Aorta (tissue), 5 donors: ENCODE measurements around the gene ARRDC5. TPM values are rescaled to one million over a fixed set of nuclear protein-coding genes. Genes with fewer than 3 reads are reported as not detected.

ENCODE experiments used
- ATAC-seq: fragments of 200-7000 bp; cut with Tn5 transposase; one replicate; pipeline ENCODE4 v1.9.1; 2022; ENCODE audit warnings: moderate library complexity; ENCODE audit not compliant: low FRiP score
- DNase-seq, 2 donors: peaks; one replicate each; pipeline ENCODE4 v3.0.0-alpha.2; 2020
- H3K27ac ChIP-seq, 2 donors: one replicate each; pipeline ENCODE4 v1.5.1; 2013; ENCODE audit warnings: low read length in 2 of 2, mild to moderate bottlenecking in 2 of 2, moderate library complexity in 2 of 2, control low read depth in 1 of 2, inconsistent platforms in 1 of 2, low read depth in 1 of 2
- H3K27me3 ChIP-seq, 2 donors: one replicate each; pipeline ENCODE4 v1.6.1; 2013; ENCODE audit warnings: control low read depth in 1 of 2, low read length in 1 of 2, mild to moderate bottlenecking in 1 of 2, moderate library complexity in 1 of 2; ENCODE audit not compliant: insufficient read depth in 2 of 2, control insufficient read depth in 1 of 2
- H3K36me3 ChIP-seq, 2 donors: one replicate each; pipeline ENCODE4 v1.6.1; 2013; ENCODE audit warnings: control low read depth in 1 of 2, low read length in 1 of 2, mild to moderate bottlenecking in 1 of 2; ENCODE audit not compliant: insufficient read depth in 2 of 2, control insufficient read depth in 1 of 2
- H3K4me1 ChIP-seq, 2 donors: one replicate each; pipeline ENCODE4 v1.6.1; 2013; ENCODE audit warnings: low read length in 2 of 2, control low read depth in 1 of 2, mild to moderate bottlenecking in 1 of 2, moderate library complexity in 1 of 2; ENCODE audit not compliant: insufficient read depth in 2 of 2, control insufficient read depth in 1 of 2
- H3K4me3 ChIP-seq, 2 donors: one replicate each; pipeline ENCODE4 v1.5.1; 2013; ENCODE audit warnings: low read length in 2 of 2, control low read depth in 1 of 2, mild to moderate bottlenecking in 1 of 2
- H3K9me3 ChIP-seq: one replicate; pipeline ENCODE4 v1.6.1; 2013; ENCODE audit warnings: mild to moderate bottlenecking, low read length; ENCODE audit not compliant: control insufficient read depth
- WGBS, 2 donors: extraction: QIAGEN DNeasy Blood & Tissue Kit; methylation state at CpG; one replicate each; pipeline ENCODE4 v1.1.7; 2013; 5-methylcytosine and 5-hydroxymethylcytosine counted together
- intact Hi-C, 2 donors: fragments of 100-400 bp; cut with DNase I; formaldehyde crosslinking; loops; one replicate each; pipeline versions ENCODE4 v1.14.2 to v1.15.0; 2022
- polyA plus RNA-seq, 2 donors: library from polyadenylated mRNA; stranded (reverse); fragments of 200-250 nt; gene quantifications; one replicate each; pipeline ENCODE4 v1.2.3, GENCODE V29; 2013
- total RNA-seq, 2 donors: library from RNA; stranded (reverse); fragmentation: NEBNext Ultra II Directional; extraction: Animal tissue kit (Norgen Biotek cat#: 25700); gene quantifications; one replicate each; pipeline ENCODE4 v1.2.1, GENCODE V29; 2021
- donor health status: healthy with polysubstance abuse.
- donor health status: Bipolar disorder and iron deficiency.
- donor health status: DM: no; HTN: no; CAD: no.
- donor health status: DM: no; HTN: no; CAD: no.
- donor health status: DM: yes; HTN: yes; CAD: no.

ARRDC5 gene
- total and polyA plus RNA-seq, 4 donors, result 0.36 to 0.90 TPM; not detected in 2

DNA sequence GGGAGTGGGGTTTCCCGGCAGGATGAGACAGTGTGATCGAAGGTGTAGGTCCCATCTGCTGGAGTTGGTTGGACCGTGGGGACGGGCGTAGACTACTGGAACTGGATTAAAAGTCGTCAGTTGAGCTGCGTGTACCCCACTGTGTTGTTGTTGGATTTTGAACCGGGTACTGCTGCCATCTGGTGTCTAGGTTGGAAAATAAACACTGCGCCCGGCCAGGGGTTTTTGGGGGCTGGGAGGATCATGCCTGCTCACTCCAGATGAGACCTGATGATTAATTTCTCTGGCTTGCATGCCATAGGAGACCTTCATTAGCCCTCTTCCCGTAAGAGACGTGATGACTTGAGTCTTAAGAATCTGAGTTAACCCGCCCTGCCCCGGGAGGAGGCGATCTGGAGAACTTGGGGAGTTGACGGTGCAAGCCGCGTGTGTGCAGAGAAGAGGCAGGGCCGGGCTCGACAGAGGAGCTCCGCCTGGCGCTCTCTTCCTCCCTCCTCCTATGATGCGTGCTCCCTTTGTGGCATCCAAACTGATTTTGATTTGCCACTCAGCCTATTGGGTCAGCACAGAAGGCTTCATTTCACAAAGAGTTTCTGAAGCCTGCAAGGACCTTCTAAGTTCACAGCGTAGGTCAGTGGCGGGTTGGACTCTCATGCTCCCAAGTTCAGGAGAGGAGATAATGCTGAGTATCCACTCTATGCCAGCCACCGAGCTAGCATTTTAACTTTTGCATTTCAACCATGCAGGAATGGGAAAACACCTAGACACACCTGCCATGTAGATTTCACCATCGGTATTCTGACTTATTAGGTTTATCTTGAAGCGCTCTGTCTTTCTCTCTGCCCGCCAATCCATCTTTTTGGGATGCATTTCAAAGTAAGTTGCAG is 9.3 kb upstream of the ARRDC5 start:
- Histone ChIP-seq H3K4me1 (no peaks in the 10 kb centered on the region), H3K9me3 (no peaks in the 10 kb centered on the region), H3K27ac (peak overlapping the region in 1 of 2 donors; percentile 73), H3K27me3 (no peaks in the 10 kb centered on the region), H3K4me3 (no peak overlapping the region), H3K36me3 (no peaks in the 10 kb centered on the region)
- ATAC-seq (peak; percentile 77), DNase-seq (peak; percentile 91 to 93)
- intact Hi-C loops, result loop anchor here (2.0 to 5.0 kb wide), 5 partner anchors 39 to 120 kb away; partner anchors contain the start of gene KDM4B (in 1 of the 2)
- WGBS, 2 donors, result 14 to 17% methylated on average over 29 of the region's 29 CpGs

DNA sequence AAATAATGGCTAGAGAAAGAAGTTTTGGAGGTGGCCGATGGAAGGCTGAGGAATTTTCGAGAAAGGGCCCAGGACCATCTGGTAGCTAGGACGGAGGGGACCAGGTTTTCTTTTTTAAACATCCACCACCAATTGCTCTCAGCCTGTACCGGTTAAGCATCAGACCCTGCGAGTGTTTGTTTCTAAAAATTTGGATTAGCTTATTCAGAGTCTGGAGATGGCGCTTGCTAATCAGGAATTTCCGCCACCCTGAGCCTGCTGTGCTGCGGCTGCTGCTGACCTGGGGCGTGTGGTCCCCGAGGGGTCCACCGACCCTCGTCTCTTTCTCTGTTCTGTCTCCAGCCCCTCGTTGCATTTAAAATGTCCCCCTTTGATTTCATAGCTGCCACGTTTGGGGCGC is 8.6 kb upstream of the ARRDC5 start:
- DNase-seq, result no peak
- WGBS, 2 donors, result 36 to 37% methylated on average over 15 of the region's 15 CpGs
- no peaks in the 10 kb centered on the region for H3K36me3 ChIP-seq
- H3K4me1 ChIP-seq, result no peaks in the 10 kb centered on the region
- ATAC-seq, result no peak
- H3K27me3 ChIP-seq, result no peaks in the 10 kb centered on the region
- no peaks in the 10 kb centered on the region for H3K9me3 ChIP-seq
- H3K27ac ChIP-seq, result peak overlapping the region in 1 of 2 donors; percentile 73
- H3K4me3 ChIP-seq, result no peak overlapping the region
- intact Hi-C loops, result loop anchor here (2.0 to 5.0 kb wide), 5 partner anchors 39 to 121 kb away; partner anchors contain the start of gene KDM4B (in 1 of the 2)

DNA sequence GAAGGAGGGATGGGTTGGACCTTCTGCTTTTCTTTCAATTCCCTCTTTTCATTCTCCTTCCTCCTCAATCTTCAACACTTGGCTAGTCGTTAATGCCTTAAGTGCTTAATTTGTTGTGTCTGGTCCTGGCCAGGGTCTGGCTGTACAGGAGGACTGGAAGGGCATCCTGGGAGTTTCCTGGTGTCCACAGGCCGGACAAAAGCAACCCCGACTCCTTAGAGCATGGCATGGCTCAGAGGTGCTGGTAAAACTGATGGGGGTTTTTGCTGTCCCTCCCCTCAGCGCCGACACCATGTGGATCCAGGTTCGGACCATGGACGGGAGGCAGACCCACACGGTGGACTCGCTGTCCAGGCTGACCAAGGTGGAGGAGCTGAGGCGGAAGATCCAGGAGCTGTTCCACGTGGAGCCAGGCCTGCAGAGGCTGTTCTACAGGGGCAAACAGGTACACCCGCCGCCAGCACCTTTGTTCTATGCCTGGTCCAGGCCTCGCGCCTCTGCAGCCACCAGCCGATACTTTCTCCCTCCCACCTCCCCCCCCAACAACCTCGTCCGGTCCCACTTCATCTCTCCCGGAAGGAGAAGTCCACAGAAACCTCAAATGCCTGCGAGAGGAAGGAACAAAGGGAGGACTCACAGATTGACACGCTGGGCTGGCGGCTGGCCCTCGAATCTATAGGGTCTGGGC is 8.0 kb upstream of the ARRDC5 start:
- ATAC-seq (no peak), DNase-seq (peak in 1 of 2 donors; percentile 70)
- Histone ChIP-seq H3K36me3 (no peaks in the 10 kb centered on the region), H3K27me3 (no peaks in the 10 kb centered on the region), H3K27ac (no peak overlapping the region), H3K4me3 (no peak overlapping the region), H3K4me1 (no peaks in the 10 kb centered on the region), H3K9me3 (no peaks in the 10 kb centered on the region)
- intact Hi-C loops, result loop anchor here (2.0 to 5.0 kb wide), 5 partner anchors 38 to 122 kb away; partner anchors contain the start of gene KDM4B (in 1 of the 2)
- WGBS, 2 donors, result 26 to 37% methylated on average over 19 to 23 of the region's 23 CpGs

GRCh38 chr19:4909897-4910593 is 7.3 kb upstream of the ARRDC5 start:
- H3K36me3 ChIP-seq, result no peaks in the 10 kb centered on the region
- H3K27me3 ChIP-seq, result no peaks in the 10 kb centered on the region
- H3K27ac ChIP-seq, result no peak overlapping the region
- ATAC-seq (peak; percentile 91), DNase-seq (peak; percentile 95 to 97)
- H3K4me1 ChIP-seq, result no peaks in the 10 kb centered on the region
- H3K4me3 ChIP-seq, result peak overlapping the region; percentile 68 to 79
- H3K9me3 ChIP-seq, result no peaks in the 10 kb centered on the region
- 0 to 1% methylated on average over 53 to 85 of the region's 85 CpGs for WGBS, 2 donors
- intact Hi-C loops, result loop anchor here (2.0 to 5.0 kb wide), 5 partner anchors 37 to 122 kb away; partner anchors contain the start of gene KDM4B (in 1 of the 2)

GRCh38 chr19:4909156-4909896 is 6.6 kb upstream of the ARRDC5 start, which contains the start of gene UHRF1:
UHRF1 (plus strand) TSS chr19:4909501; CDS start chr19:4910886, 1,385 bp downstream.
- no peaks in the 10 kb centered on the region for H3K4me1 ChIP-seq
- DNase-seq, result peak in 1 of 2 donors; percentile 63
- no peaks in the 10 kb centered on the region for H3K27me3 ChIP-seq
- no peaks in the 10 kb centered on the region for H3K9me3 ChIP-seq
- H3K36me3 ChIP-seq, result no peaks in the 10 kb centered on the region
- peak within 1 kb of the TSS; percentile 68 to 79 for H3K4me3 ChIP-seq
- H3K27ac ChIP-seq, result no peak within 1 kb of the TSS
- no peak for ATAC-seq
- intact Hi-C loops, result no loop called here
- 2 to 3% methylated on average over 37 to 89 of the region's 89 CpGs for WGBS, 2 donors

DNA sequence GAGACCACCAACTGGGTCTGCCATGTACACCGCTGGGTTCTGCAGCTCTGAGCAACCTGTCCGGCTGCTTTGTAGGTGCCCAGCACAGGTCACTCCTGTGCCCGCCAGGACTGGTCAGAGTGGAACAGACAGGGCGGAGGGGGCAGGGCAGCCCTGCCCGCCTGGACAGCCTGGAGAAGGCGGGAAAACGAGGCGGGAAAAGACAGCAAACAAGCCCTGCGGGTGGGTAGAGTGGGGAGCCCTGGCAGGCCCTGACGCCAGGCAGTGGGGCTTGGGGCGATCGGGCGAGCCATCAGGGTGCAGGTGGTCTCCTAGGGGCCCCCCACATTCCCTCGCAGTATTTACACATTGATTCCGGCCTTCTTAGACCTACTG is 6.1 kb upstream of the ARRDC5 start:
- H3K36me3 ChIP-seq, result no peaks in the 10 kb centered on the region
- H3K4me1 ChIP-seq, result no peaks in the 10 kb centered on the region
- 83 to 85% methylated on average over 15 of the region's 15 CpGs for WGBS, 2 donors
- intact Hi-C loops, result no loop called here
- no peaks in the 10 kb centered on the region for H3K27me3 ChIP-seq
- ATAC-seq (no peak), DNase-seq (peak in 1 of 2 donors; percentile 70)
- H3K4me3 ChIP-seq, result no peak overlapping the region
- H3K27ac ChIP-seq, result no peak overlapping the region
- no peaks in the 10 kb centered on the region for H3K9me3 ChIP-seq

DNA sequence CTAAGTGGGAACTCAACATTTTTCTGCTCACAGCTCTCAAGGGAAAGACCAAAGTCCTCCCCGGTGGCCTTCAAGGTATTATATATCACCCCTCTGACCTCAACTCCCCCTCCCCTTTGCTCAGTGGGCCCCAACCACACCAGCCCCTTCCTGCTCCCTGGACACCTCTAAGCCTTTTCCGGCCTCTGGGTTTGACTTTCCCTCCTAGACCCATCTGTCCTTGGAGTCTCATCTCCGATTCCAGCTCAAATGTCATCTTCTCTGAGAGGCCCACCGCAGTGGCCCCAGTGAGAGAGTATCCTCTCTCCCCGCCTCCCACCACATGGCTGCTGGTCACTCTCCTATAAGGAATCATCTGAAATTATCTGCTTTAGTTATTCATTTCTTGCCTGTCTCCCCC is 5.7 kb upstream of the ARRDC5 start:
- intact Hi-C loops, result no loop called here
- no peak for DNase-seq
- no peak overlapping the region for H3K4me3 ChIP-seq
- H3K36me3 ChIP-seq, result no peaks in the 10 kb centered on the region
- no peak overlapping the region for H3K27ac ChIP-seq
- H3K27me3 ChIP-seq, result no peaks in the 10 kb centered on the region
- WGBS, 2 donors, result 87 to 89% methylated on average over 5 of the region's 5 CpGs
- no peaks in the 10 kb centered on the region for H3K9me3 ChIP-seq
- no peaks in the 10 kb centered on the region for H3K4me1 ChIP-seq
- no peak for ATAC-seq

DNA sequence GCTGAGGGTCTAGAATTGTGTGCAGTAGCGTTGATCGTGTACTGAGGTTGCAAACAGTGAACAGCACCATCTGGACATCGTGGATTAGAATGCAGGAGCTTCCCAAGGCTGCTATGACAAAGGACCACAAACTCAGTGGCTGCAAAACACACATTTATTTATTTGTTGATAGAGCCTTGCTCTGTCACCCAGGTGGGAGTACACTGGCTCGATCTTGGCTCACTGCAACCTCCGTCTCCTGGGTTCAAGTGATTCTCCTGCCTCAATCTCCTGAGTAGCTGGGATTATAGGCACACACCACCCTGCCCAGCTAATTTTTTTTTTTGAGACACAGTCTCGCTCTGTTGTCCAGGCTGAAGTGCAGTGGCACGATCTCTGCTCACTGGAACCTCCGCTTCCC is 4.3 kb upstream of the ARRDC5 start:
- no peak for DNase-seq
- no peaks in the 10 kb centered on the region for H3K9me3 ChIP-seq
- no peak for ATAC-seq
- H3K4me1 ChIP-seq, result no peaks in the 10 kb centered on the region
- intact Hi-C loops, result no loop called here
- no peaks in the 10 kb centered on the region for H3K27me3 ChIP-seq
- H3K27ac ChIP-seq, result no peak overlapping the region
- no peak overlapping the region for H3K4me3 ChIP-seq
- no peaks in the 10 kb centered on the region for H3K36me3 ChIP-seq
- 84 to 85% methylated on average over 8 of the region's 8 CpGs for WGBS, 2 donors
